K562 (cell line): Measurements from ENCODE around the gene HEMGN.

Source experiments
- FOSL1 ChIP-seq: fragments of 200-800 bp; sonication (Bioruptor generic); conservative IDR thresholded peaks from 2 replicates; pipeline ENCODE4 v1.6.1; 2016; ENCODE audit warnings: missing genetic modification characterization, missing compliant biosample characterization
- NFXL1 ChIP-seq: fragments of 450-650 bp; formaldehyde crosslinking; IDR thresholded peaks from 2 replicates; pipeline ENCODE4 v1.4.0; 2021; ENCODE audit warnings: mild to moderate bottlenecking
- SP2 ChIP-seq: IDR thresholded peaks from 2 replicates; pipeline ENCODE4 v1.6.1; 2011; ENCODE audit warnings: mild to moderate bottlenecking, low read depth, low read length, moderate library complexity; ENCODE audit not compliant: poor library complexity, severe bottlenecking; ENCODE audit errors: extremely low read depth
- STAT5A ChIP-seq: IDR thresholded peaks from 2 replicates; pipeline ENCODE4 v1.6.1; 2012; ENCODE audit warnings: low read length, inconsistent platforms, borderline replicate concordance
- TEAD2 ChIP-seq: fragments of 450-650 bp; IDR thresholded peaks from 2 replicates; pipeline ENCODE4 v1.6.1; 2016; ENCODE audit warnings: missing genetic modification characterization, control low read depth, missing compliant biosample characterization
- TOE1 ChIP-seq, 2 experiments: fragments of 450-650 bp in 1 of 2; sonication (generic) in 1 of 2; formaldehyde crosslinking in 1 of 2; IDR thresholded peaks; 2 replicates each; pipeline versions ENCODE4 v1.7.1 to v1.8.0; 2016 to 2022; ENCODE audit warnings: borderline replicate concordance in 2 of 2, mild to moderate bottlenecking in 2 of 2, antibody characterized with exemption in 1 of 2, inconsistent platforms in 1 of 2, low read depth in 1 of 2, missing genetic modification reagents in 1 of 2, moderate library complexity in 1 of 2
- TF ChIP-seq, protein P1 (sequence below): sonication (generic); formaldehyde crosslinking; IDR thresholded peaks from 2 replicates; pipeline ENCODE4 v1.8.1; 2023; ENCODE audit warnings: missing genetic modification reagents, mild to moderate bottlenecking, borderline replicate concordance
- TF ChIP-seq, protein P2 (sequence below): fragments of 150-350 bp; IDR thresholded peaks from 2 replicates; pipeline ENCODE4 v1.6.1; 2014; ENCODE audit warnings: low read depth, mild to moderate bottlenecking, low read length, borderline replicate concordance
- TF ChIP-seq, protein P3 (sequence below): fragments of 250-450 bp; sonication (Bioruptor Pico); IDR thresholded peaks from 2 replicates; pipeline ENCODE4 v1.5.0; 2020; ENCODE audit warnings: mild to moderate bottlenecking

DNA sequence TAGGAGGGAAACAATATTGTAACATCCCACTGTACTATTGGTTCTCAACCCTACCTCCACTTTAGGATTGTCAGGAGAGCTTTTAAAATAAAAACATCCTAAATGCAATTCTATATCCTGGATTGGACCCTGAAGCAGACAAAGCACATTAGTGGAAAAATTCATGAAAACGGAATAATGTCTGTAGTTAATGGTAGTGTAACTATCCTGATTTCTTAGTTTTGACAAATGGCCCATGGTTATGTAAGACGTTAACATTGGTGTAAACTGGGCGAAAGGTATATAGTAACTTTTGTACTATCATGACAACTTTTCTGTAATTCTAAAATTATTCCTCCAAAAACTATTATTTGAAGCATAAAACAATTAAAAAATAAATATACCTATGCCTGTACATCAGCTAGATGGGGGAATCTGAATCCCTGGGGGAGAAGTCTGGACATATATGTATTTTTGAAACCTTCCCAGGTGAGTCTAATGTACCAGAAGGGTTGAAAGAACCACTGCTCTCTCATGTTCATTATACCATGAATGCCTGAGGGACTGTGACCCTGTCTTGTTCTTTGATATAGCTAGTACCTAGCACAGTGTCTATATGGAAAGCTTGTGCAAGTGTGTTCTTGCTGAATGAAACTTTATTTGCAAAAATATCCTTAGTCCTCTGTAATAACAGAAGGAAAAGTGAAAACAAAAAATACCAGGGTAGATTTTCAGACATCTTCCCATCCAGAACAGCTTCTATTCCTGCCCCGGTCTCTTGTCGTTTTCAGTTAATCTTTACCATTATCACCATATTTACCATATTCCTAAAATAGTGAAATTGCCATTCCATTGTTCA is 12.3 kb downstream of the HEMGN start:
- TF ChIP-seq SP2 (no peak), STAT5A (no peak), NFXL1 (no peak), TEAD2 (tag) (no peak), TOE1 (IDR thresholded peaks at IDR 0.05; ENCODE audit: borderline replicate concordance) (no peak), TOE1 (CRISPR knock-in tag; IDR thresholded peaks at IDR 0.05; ENCODE audit: borderline replicate concordance, low read depth) (no peak), FOSL1 (tag) (no peak)
- TF ChIP-seq, protein P1, sequence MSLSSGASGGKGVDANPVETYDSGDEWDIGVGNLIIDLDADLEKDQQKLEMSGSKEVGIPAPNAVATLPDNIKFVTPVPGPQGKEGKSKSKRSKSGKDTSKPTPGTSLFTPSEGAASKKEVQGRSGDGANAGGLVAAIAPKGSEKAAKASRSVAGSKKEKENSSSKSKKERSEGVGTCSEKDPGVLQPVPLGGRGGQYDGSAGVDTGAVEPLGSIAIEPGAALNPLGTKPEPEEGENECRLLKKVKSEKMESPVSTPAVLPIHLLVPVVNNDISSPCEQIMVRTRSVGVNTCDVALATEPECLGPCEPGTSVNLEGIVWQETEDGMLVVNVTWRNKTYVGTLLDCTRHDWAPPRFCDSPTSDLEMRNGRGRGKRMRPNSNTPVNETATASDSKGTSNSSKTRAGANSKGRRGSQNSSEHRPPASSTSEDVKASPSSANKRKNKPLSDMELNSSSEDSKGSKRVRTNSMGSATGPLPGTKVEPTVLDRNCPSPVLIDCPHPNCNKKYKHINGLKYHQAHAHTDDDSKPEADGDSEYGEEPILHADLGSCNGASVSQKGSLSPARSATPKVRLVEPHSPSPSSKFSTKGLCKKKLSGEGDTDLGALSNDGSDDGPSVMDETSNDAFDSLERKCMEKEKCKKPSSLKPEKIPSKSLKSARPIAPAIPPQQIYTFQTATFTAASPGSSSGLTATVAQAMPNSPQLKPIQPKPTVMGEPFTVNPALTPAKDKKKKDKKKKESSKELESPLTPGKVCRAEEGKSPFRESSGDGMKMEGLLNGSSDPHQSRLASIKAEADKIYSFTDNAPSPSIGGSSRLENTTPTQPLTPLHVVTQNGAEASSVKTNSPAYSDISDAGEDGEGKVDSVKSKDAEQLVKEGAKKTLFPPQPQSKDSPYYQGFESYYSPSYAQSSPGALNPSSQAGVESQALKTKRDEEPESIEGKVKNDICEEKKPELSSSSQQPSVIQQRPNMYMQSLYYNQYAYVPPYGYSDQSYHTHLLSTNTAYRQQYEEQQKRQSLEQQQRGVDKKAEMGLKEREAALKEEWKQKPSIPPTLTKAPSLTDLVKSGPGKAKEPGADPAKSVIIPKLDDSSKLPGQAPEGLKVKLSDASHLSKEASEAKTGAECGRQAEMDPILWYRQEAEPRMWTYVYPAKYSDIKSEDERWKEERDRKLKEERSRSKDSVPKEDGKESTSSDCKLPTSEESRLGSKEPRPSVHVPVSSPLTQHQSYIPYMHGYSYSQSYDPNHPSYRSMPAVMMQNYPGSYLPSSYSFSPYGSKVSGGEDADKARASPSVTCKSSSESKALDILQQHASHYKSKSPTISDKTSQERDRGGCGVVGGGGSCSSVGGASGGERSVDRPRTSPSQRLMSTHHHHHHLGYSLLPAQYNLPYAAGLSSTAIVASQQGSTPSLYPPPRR (CRISPR knock-in tag): no peak
- TF ChIP-seq, protein P2, sequence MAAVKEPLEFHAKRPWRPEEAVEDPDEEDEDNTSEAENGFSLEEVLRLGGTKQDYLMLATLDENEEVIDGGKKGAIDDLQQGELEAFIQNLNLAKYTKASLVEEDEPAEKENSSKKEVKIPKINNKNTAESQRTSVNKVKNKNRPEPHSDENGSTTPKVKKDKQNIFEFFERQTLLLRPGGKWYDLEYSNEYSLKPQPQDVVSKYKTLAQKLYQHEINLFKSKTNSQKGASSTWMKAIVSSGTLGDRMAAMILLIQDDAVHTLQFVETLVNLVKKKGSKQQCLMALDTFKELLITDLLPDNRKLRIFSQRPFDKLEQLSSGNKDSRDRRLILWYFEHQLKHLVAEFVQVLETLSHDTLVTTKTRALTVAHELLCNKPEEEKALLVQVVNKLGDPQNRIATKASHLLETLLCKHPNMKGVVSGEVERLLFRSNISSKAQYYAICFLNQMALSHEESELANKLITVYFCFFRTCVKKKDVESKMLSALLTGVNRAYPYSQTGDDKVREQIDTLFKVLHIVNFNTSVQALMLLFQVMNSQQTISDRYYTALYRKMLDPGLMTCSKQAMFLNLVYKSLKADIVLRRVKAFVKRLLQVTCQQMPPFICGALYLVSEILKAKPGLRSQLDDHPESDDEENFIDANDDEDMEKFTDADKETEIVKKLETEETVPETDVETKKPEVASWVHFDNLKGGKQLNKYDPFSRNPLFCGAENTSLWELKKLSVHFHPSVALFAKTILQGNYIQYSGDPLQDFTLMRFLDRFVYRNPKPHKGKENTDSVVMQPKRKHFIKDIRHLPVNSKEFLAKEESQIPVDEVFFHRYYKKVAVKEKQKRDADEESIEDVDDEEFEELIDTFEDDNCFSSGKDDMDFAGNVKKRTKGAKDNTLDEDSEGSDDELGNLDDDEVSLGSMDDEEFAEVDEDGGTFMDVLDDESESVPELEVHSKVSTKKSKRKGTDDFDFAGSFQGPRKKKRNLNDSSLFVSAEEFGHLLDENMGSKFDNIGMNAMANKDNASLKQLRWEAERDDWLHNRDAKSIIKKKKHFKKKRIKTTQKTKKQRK: no peak
- TF ChIP-seq, protein P3, sequence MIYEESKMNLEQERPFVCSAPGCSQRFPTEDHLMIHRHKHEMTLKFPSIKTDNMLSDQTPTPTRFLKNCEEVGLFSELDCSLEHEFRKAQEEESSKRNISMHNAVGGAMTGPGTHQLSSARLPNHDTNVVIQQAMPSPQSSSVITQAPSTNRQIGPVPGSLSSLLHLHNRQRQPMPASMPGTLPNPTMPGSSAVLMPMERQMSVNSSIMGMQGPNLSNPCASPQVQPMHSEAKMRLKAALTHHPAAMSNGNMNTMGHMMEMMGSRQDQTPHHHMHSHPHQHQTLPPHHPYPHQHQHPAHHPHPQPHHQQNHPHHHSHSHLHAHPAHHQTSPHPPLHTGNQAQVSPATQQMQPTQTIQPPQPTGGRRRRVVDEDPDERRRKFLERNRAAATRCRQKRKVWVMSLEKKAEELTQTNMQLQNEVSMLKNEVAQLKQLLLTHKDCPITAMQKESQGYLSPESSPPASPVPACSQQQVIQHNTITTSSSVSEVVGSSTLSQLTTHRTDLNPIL: no peak
